IMR-90 (cell line): ENCODE data around the gene ANGPT4. TPM values are rescaled to one million over a fixed set of nuclear protein-coding genes. Genes with fewer than 3 reads are reported as not detected.

Source experiments
- ATAC-seq: fragments of 200-7000 bp; cut with Tn5 transposase; 2 replicates; pipeline ENCODE4 v1.9.1; 2020; ENCODE audit warnings: low read depth, mild to moderate bottlenecking, moderate library complexity
- BruUV-seq: library from RNA; stranded (reverse); fragments of 400-500 nt; replicated peaks from 2 replicates; lab custom pipeline; 2021; lab: Mats Ljungman, UMichigan
- CTCF ChIA-PET: fragments of 300-600 bp; formaldehyde crosslinking; extraction: SDS; loops from one replicate; lab custom pipeline; 2021; ENCODE audit warnings: antibody characterized with exemption; lab: Yijun Ruan, JAX
- POLR2A ChIA-PET: fragments of 300-600 bp; sonication (Branson Sonifier 250); formaldehyde crosslinking; loops from one replicate; lab custom pipeline; 2022; ENCODE audit warnings: antibody characterized with exemption; ENCODE audit not compliant: unreplicated experiment; lab: Charles Lee
- DNase-seq: peaks from one replicate; pipeline ENCODE4 v3.0.0; 2013
- H2AFZ ChIP-seq: replicated peaks from 2 replicates; pipeline ENCODE3; 2013; ENCODE audit warnings: low read length, mild to moderate bottlenecking; ENCODE audit not compliant: poor library complexity
- H2AK5ac ChIP-seq: 2 replicates; pipeline ENCODE4 v1.6.1; 2013; ENCODE audit warnings: low read depth, low read length, inconsistent platforms
- H2AK9ac ChIP-seq: replicated peaks from 2 replicates; pipeline ENCODE3; 2013; ENCODE audit warnings: mild to moderate bottlenecking, low read depth, low read length, moderate library complexity; ENCODE audit not compliant: poor library complexity
- H2BK120ac ChIP-seq: 2 replicates; pipeline ENCODE4 v1.6.1; 2013; ENCODE audit warnings: low read depth, low read length, inconsistent platforms
- H2BK15ac ChIP-seq: 3 replicates; pipeline ENCODE4 v1.6.1; 2013; ENCODE audit warnings: low read depth, low read length, inconsistent platforms
- H2BK20ac ChIP-seq: 2 replicates; pipeline ENCODE4 v1.6.1; 2013; ENCODE audit warnings: low read depth, mild to moderate bottlenecking, inconsistent platforms, low read length, moderate library complexity
- H2BK5ac ChIP-seq: 2 replicates; pipeline ENCODE4 v1.6.1; 2013; ENCODE audit warnings: mild to moderate bottlenecking, low read depth, low read length, inconsistent platforms; ENCODE audit not compliant: poor library complexity, severe bottlenecking
- H3K14ac ChIP-seq: replicated peaks from 2 replicates; pipeline ENCODE4 v1.6.1; 2013; ENCODE audit warnings: low read depth, low read length, inconsistent platforms
- H3K18ac ChIP-seq: 2 replicates; pipeline ENCODE4 v1.6.1; 2013; ENCODE audit warnings: low read depth, low read length, control low read depth
- H3K23ac ChIP-seq: 2 replicates; pipeline ENCODE4 v1.6.1; 2013; ENCODE audit warnings: low read depth, low read length, inconsistent platforms
- H3K27ac ChIP-seq: 2 replicates; pipeline ENCODE4 v1.5.1; 2013; ENCODE audit warnings: mild to moderate bottlenecking, control low read depth, low read length; ENCODE audit not compliant: insufficient read depth
- H3K27me3 ChIP-seq: 2 replicates; pipeline ENCODE4 v1.6.1; 2013; ENCODE audit warnings: low read length; ENCODE audit not compliant: control insufficient read depth, insufficient read depth
- H3K36me3 ChIP-seq: 2 replicates; pipeline ENCODE4 v1.6.1; 2013; ENCODE audit warnings: low read length, mixed read lengths; ENCODE audit not compliant: control insufficient read depth, insufficient read depth
- H3K4ac ChIP-seq: 2 replicates; pipeline ENCODE4 v1.6.1; 2013; ENCODE audit warnings: low read depth, low read length, inconsistent platforms
- H3K4me1 ChIP-seq: 2 replicates; pipeline ENCODE4 v1.6.1; 2013; ENCODE audit warnings: low read length, mixed read lengths; ENCODE audit not compliant: control insufficient read depth, insufficient read depth
- H3K4me2 ChIP-seq: 2 replicates; pipeline ENCODE4 v1.6.1; 2013; ENCODE audit warnings: low read depth, mild to moderate bottlenecking, control low read depth, low read length, moderate library complexity
- H3K4me3 ChIP-seq: 2 replicates; pipeline ENCODE4 v1.5.1; 2013; ENCODE audit warnings: low read depth, mild to moderate bottlenecking, control low read depth, low read length, moderate library complexity; ENCODE audit not compliant: insufficient read depth
- H3K56ac ChIP-seq: 2 replicates; pipeline ENCODE4 v1.6.1; 2013; ENCODE audit warnings: low read length, inconsistent platforms; ENCODE audit not compliant: insufficient read depth; ENCODE audit errors: extremely low read depth
- H3K79me1 ChIP-seq, 2 experiments: 2 replicates each; pipeline ENCODE4 v1.6.1; 2013; ENCODE audit warnings: low read length in 2 of 2, inconsistent platforms in 1 of 2, low read depth in 1 of 2
- H3K9ac ChIP-seq: 2 replicates; pipeline ENCODE4 v1.6.1; 2013; ENCODE audit warnings: low read depth, low read length, control low read depth
- H3K9me1 ChIP-seq: 2 replicates; pipeline ENCODE4 v1.6.1; 2013; ENCODE audit warnings: low read length, inconsistent platforms; ENCODE audit not compliant: insufficient read depth
- H3K9me3 ChIP-seq: 2 replicates; pipeline ENCODE4 v1.6.1; 2013; ENCODE audit warnings: low read length; ENCODE audit not compliant: control insufficient read depth, insufficient read depth
- H4K20me1 ChIP-seq: 2 replicates; pipeline ENCODE4 v1.6.1; 2013; ENCODE audit warnings: low read length, inconsistent platforms; ENCODE audit not compliant: insufficient read depth
- H4K5ac ChIP-seq: 2 replicates; pipeline ENCODE4 v1.6.1; 2013; ENCODE audit warnings: mild to moderate bottlenecking, low read depth, low read length, control low read depth
- H4K8ac ChIP-seq, 2 experiments: 2 replicates each; pipeline ENCODE4 v1.6.1; 2013; ENCODE audit warnings: low read depth in 2 of 2, low read length in 2 of 2, control low read depth in 1 of 2, inconsistent platforms in 1 of 2
- H4K91ac ChIP-seq: 2 replicates; pipeline ENCODE4 v1.6.1; 2013; ENCODE audit warnings: low read depth, low read length, inconsistent platforms; ENCODE audit not compliant: insufficient read depth
- NFE2L2 ChIP-seq: fragments of 150-350 bp; IDR thresholded peaks from 2 replicates; pipeline ENCODE4 v1.6.1; 2016; ENCODE audit warnings: low read depth, mild to moderate bottlenecking, low read length
- POLR2A ChIP-seq: IDR thresholded peaks from 2 replicates; pipeline ENCODE4 v1.6.1; 2012; ENCODE audit warnings: mild to moderate bottlenecking, low read depth, low read length
- RCOR1 ChIP-seq: IDR thresholded peaks from 2 replicates; pipeline ENCODE4 v1.6.1; 2012; ENCODE audit warnings: mild to moderate bottlenecking, low read length, improper control_type of control experiment; ENCODE audit not compliant: insufficient replicate concordance
- SMC3 ChIP-seq: fragments of 150-350 bp; IDR thresholded peaks from 2 replicates; pipeline ENCODE4 v1.6.1; 2016; ENCODE audit warnings: low read depth, mild to moderate bottlenecking, antibody characterized with exemption, low read length, moderate library complexity
- dilution Hi-C: fragments of 300-500 bp; cut with HindIII; formaldehyde crosslinking; loops from one replicate; pipeline ENCODE4 v1.14.3; 2018; ENCODE audit warnings: low sequenced_read_pairs; ENCODE audit not compliant: unreplicated experiment
- in situ Hi-C: fragments of 300-500 bp; cut with MboI; formaldehyde crosslinking; loops from 3 replicates; pipeline ENCODE4 v1.14.3; 2019; ENCODE audit warnings: low sequenced_read_pairs, inconsistent platforms, mixed read lengths
- intact Hi-C: fragments of 100-400 bp; cut with micrococcal nuclease; formaldehyde crosslinking; loops from 2 replicates; pipeline ENCODE4 v1.10.0; 2022
- polyA plus RNA-seq, 3 experiments: library from polyadenylated mRNA; depleted of rRNA; stranded (reverse); fragments of >200 nt; gene quantifications; 2 replicates each; pipeline ENCODE4 v1.2.3, GENCODE V29; 2012; ENCODE audit warnings: low replicate concordance in 1 of 3
- total RNA-seq: library from RNA; depleted of rRNA; stranded (reverse); fragments of >200 nt; gene quantifications from 2 replicates; pipeline ENCODE4 v1.2.3, GENCODE V29; 2012

The ANGPT4 gene
- total and polyA plus RNA-seq, 2 of the 4 experiments (the other 2 are of a cell fraction), result not detected

DNA sequence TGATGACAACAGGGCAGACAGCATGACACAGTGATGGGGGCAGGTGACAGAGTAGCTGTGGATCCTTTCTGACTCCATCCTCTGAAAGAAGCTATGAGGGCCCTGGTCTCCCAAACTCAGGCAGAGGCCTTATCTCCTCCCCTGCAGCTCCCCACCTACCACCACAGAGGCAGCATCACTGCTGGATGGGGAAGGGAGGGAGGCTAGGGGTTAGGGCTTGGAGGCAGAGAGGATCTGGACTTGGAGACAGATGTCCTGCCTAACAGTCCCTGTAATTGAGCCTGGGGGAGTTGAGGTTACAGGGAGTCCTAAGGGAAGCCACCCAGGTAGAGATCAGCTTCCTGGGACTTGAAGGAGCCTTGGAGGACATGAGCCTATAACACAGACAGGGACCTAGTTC is 44.7 kb downstream of the ANGPT4 start:
- Histone ChIP-seq H3K9ac (no peak overlapping the region), H3K9me3 (no peaks in the 10 kb centered on the region), H2AK5ac (no peak overlapping the region), H3K27ac (no peak overlapping the region), H2BK15ac (no peak overlapping the region), H2BK20ac (no peak overlapping the region), H3K4me1 (no peaks in the 10 kb centered on the region), H2BK120ac (no peak overlapping the region), H4K20me1 (no peaks in the 10 kb centered on the region), H4K8ac (no peak overlapping the region), H3K9me1 (0 out of 2 replicates have a peak, but pooled peaks cover 2% of the 10 kb centered on the region), H3K56ac (no peak overlapping the region), H3K4ac (no peak overlapping the region), H3K4me2 (no peak overlapping the region), H3K27me3 (peaks cover 10% of the 10 kb centered on the region), H2AK9ac (no peak overlapping the region), H3K14ac (no peak overlapping the region), H4K91ac (no peak overlapping the region), H3K18ac (no peak overlapping the region), H3K23ac (no peak overlapping the region), H2AFZ (no peak overlapping the region), H2BK5ac (no peak overlapping the region), H3K79me1 (no peaks in the 10 kb centered on the region), H4K5ac (no peak overlapping the region), H3K4me3 (no peak overlapping the region), H3K36me3 (no peaks in the 10 kb centered on the region)
- DNase-seq (no peak), ATAC-seq (no peak)
- no peak for TF ChIP-seq POLR2A
- no peak for TF ChIP-seq SMC3
- TF ChIP-seq RCOR1, result no peak
- no peak for TF ChIP-seq NFE2L2
- dilution Hi-C loops (no loop called here), intact Hi-C loops (no loop called here), in situ Hi-C loops (no loop called here)
- no TSS peak for BruUV-seq
- CTCF ChIA-PET, result no interaction called here
- POLR2A ChIA-PET, result no interaction called here
